GM12878 (cell line): ENCODE results near the gene OXT. TPM values are rescaled to one million over a fixed set of nuclear protein-coding genes. Genes with fewer than 3 reads are reported as not detected.

ENCODE experiments used
- ATAC-seq: fragments of 200-7000 bp; cut with Tn5 transposase; 3 replicates; pipeline ENCODE4 v1.9.1; 2020; ENCODE audit warnings: mild to moderate bottlenecking, moderate library complexity
- BruUV-seq: library from RNA; stranded (reverse); fragments of 400-500 nt; replicated peaks from 2 replicates; lab custom pipeline; 2021; lab: Mats Ljungman, UMichigan
- CTCF ChIA-PET: fragments of 300-600 bp; sonication (Branson Sonifier 250); formaldehyde crosslinking; extraction: SDS; loops from one replicate; lab custom pipeline; 2021; ENCODE audit warnings: inconsistent platforms; lab: Yijun Ruan, JAX
- POLR2A ChIA-PET: fragments of 350-600 bp; formaldehyde crosslinking; extraction: SDS; loops from one replicate; lab custom pipeline; 2021; ENCODE audit warnings: inconsistent platforms; lab: Charles Lee
- RAD21 ChIA-PET: fragments of 300-600 bp; sonication (Branson Sonifier 250); formaldehyde crosslinking; loops from one replicate; lab custom pipeline; 2023; ENCODE audit warnings: antibody characterized with exemption; ENCODE audit not compliant: unreplicated experiment; lab: Charles Lee
- SMC1A ChIA-PET: fragments of 300-600 bp; sonication (Branson Sonifier 250); formaldehyde crosslinking; loops from one replicate; lab custom pipeline; 2023; ENCODE audit not compliant: unreplicated experiment, uncharacterized antibody; lab: Charles Lee
- DNase-seq: peaks from one replicate; pipeline ENCODE4 v3.0.0-alpha.2; 2011; ENCODE audit warnings: low read depth, low spot score
- FAIRE-seq: peaks from 3 replicates; lab custom pipeline; 2011; peaks lifted over from hg19 to GRCh38; lab: Jason Lieb, UNC
- H2AFZ ChIP-seq: 2 replicates; pipeline ENCODE4 v1.6.0; 2011; ENCODE audit warnings: low read depth, low read length, control low read depth; ENCODE audit not compliant: control insufficient read depth
- H3K27ac ChIP-seq: 2 replicates; pipeline ENCODE4 v1.5.1; 2011; ENCODE audit warnings: control low read depth; ENCODE audit not compliant: control insufficient read depth, insufficient read depth
- H3K27me3 ChIP-seq, 2 experiments: replicated peaks in 1 of 2; 2 replicates each; pipeline versions ENCODE4 v1.6.0 to v1.6.1; 2011; ENCODE audit warnings: low read length in 1 of 2; ENCODE audit not compliant: control insufficient read depth in 2 of 2, insufficient read depth in 2 of 2
- H3K36me3 ChIP-seq, 2 experiments: 2 replicates each; pipeline ENCODE4 v1.5.1; 2011; ENCODE audit warnings: low read length in 1 of 2; ENCODE audit not compliant: control insufficient read depth in 2 of 2, insufficient read depth in 2 of 2
- H3K4me1 ChIP-seq: 2 replicates; pipeline ENCODE4 v1.6.1; 2011; ENCODE audit warnings: mild to moderate bottlenecking, low read length, moderate library complexity, mixed read lengths; ENCODE audit not compliant: control insufficient read depth, insufficient read depth
- H3K4me2 ChIP-seq: 2 replicates; pipeline ENCODE4 v1.6.0; 2011; ENCODE audit warnings: control low read depth; ENCODE audit not compliant: control insufficient read depth, insufficient read depth
- H3K4me3 ChIP-seq: fragments of 200-600 bp; sonication (generic); 2 replicates; pipeline ENCODE4 v1.5.1; 2016
- H3K79me2 ChIP-seq: 2 replicates; pipeline ENCODE4 v1.6.0; 2011; ENCODE audit warnings: low read length; ENCODE audit not compliant: control insufficient read depth, insufficient read depth
- H3K9ac ChIP-seq: 2 replicates; pipeline ENCODE4 v1.8.0; 2011; ENCODE audit warnings: low read length, control low read depth, mixed read lengths; ENCODE audit not compliant: control insufficient read depth, insufficient read depth
- H3K9me3 ChIP-seq: replicated peaks from 3 replicates; pipeline ENCODE4 v1.5.1; 2011; ENCODE audit warnings: mild to moderate bottlenecking, low read length; ENCODE audit not compliant: control insufficient read depth, insufficient read depth
- H4K20me1 ChIP-seq: 2 replicates; pipeline ENCODE4 v1.6.0; 2011; ENCODE audit not compliant: control insufficient read depth, insufficient read depth
- ASH2L ChIP-seq: fragments of 300-600, 200-600 bp; sonication (generic); IDR thresholded peaks from 2 replicates; pipeline ENCODE4 v1.6.1; 2017; ENCODE audit warnings: low read depth, mild to moderate bottlenecking, borderline replicate concordance
- BACH1 ChIP-seq: fragments of 450-650 bp; IDR thresholded peaks from 2 replicates; pipeline ENCODE4 v1.6.1; 2017; ENCODE audit warnings: mild to moderate bottlenecking, borderline replicate concordance
- BHLHE40 ChIP-seq, 2 experiments: fragments of 450-650 bp in 1 of 2; IDR thresholded peaks; 2 replicates each; pipeline ENCODE4 v1.6.1; 2011 to 2017; ENCODE audit warnings: low read depth in 2 of 2, borderline replicate concordance in 1 of 2, improper control_type of control experiment in 1 of 2, low read length in 1 of 2, mild to moderate bottlenecking in 1 of 2
- FOXM1 ChIP-seq: IDR thresholded peaks from 2 replicates; pipeline ENCODE4 v1.6.1; 2012; ENCODE audit warnings: low read depth, mild to moderate bottlenecking, inconsistent platforms, low read length, moderate library complexity
- MTA3 ChIP-seq: IDR thresholded peaks from 2 replicates; pipeline ENCODE4 v1.6.1; 2012; ENCODE audit warnings: low read length, inconsistent platforms, borderline replicate concordance
- NFIC ChIP-seq: IDR thresholded peaks from 2 replicates; pipeline ENCODE4 v1.6.1; 2012; ENCODE audit warnings: low read depth, mild to moderate bottlenecking, inconsistent platforms, low read length, moderate library complexity
- NFYA ChIP-seq: IDR thresholded peaks from 2 replicates; pipeline ENCODE4 v1.6.1; 2011; ENCODE audit warnings: low read depth, mild to moderate bottlenecking, low read length, improper control_type of control experiment, borderline replicate concordance
- NRF1 ChIP-seq: conservative IDR thresholded peaks from 2 replicates; pipeline ENCODE4 v1.6.1; 2011; ENCODE audit warnings: mild to moderate bottlenecking, low read depth, low read length, improper control_type of control experiment
- SMARCA5 ChIP-seq: fragments of 450-650 bp; IDR thresholded peaks from 2 replicates; pipeline ENCODE4 v1.6.1; 2017; ENCODE audit warnings: mild to moderate bottlenecking
- WGBS: methylation state at CpG from one replicate; pipeline ENCODE4 v1.1.6; 2016; ENCODE audit warnings: low lambda C conversion rate; ENCODE audit not compliant: insufficient replicate concordance, insufficient coverage; ENCODE audit errors: missing lambda C conversion rate; 5-methylcytosine and 5-hydroxymethylcytosine counted together
- in situ Hi-C: fragments of 300-500 bp; cut with MboI; formaldehyde crosslinking; loops from 9 replicates; pipeline ENCODE4 v1.14.3; 2018; ENCODE audit warnings: mixed read lengths
- intact Hi-C: fragments of 100-400 bp; cut with micrococcal nuclease; formaldehyde crosslinking; loops from one replicate; pipeline ENCODE4 v1.14.2; 2022; ENCODE audit not compliant: unreplicated experiment
- polyA plus RNA-seq, 11 experiments: library from polyadenylated mRNA; depleted of rRNA in 4 of 11; unstranded in 6 of 11; stranded (reverse) in 5 of 11; fragments of >200 nt; fragmentation: Nextera tagmentation in 4 of 11; fragmentation: Illumina TruSeq in 1 of 11; extraction: Ambion mirVana in 4 of 11; extraction: Trizol in 1 of 11; gene quantifications; 1 replicate in 1 of 11; 2 replicates in 10 of 11; pipeline versions ENCODE4 v1.2.1 to v1.2.3, GENCODE V29; 2011 to 2016; ENCODE audit warnings: inconsistent platforms in 2 of 11, missing spikeins in 2 of 11, low read depth in 1 of 11
- total RNA-seq, 4 experiments: library from RNA; depleted of rRNA in 3 of 4; stranded (reverse); fragments of >200 nt in 3 of 4; fragmentation: Illumina TruSeq in 1 of 4; extraction: Trizol in 1 of 4; gene quantifications; 2 replicates each; pipeline versions ENCODE4 v1.2.1 to v1.2.3, GENCODE V29; 2013 to 2021

OXT gene
- total and polyA plus RNA-seq, 10 of the 15 experiments (the other 5 are each of a cell fraction or from before 2014, with no cell fraction given): not detected

- DNase-seq: no peak
- TF ChIP-seq NFIC (no peak), BHLHE40 (IDR thresholded peaks at IDR 0.05; ENCODE audit: borderline replicate concordance in 1 of 2, low read depth in 2 of 2, low read length in 1 of 2) (no peak), NFYA (no peak), FOXM1 (no peak), NRF1 (no peak), ASH2L (no peak), SMARCA5 (no peak), BACH1 (no peak), MTA3 (no peak)
- Histone ChIP-seq H3K36me3 (no peaks in the 10 kb centered on the region), H3K9me3 (no peaks in the 10 kb centered on the region), H4K20me1 (no peaks in the 10 kb centered on the region), H3K27me3 (no peaks in the 10 kb centered on the region), H3K79me2 (no peaks in the 10 kb centered on the region), H3K4me1 (peaks cover 3% of the 10 kb centered on the region), H3K27ac (no peak overlapping the region), H3K4me3 (no peak overlapping the region), H3K9ac (no peak overlapping the region), H2AFZ (no peak overlapping the region), H3K4me2 (no peak overlapping the region)
- ChIA-PET RAD21 (no interaction called here), POLR2A (no interaction called here), CTCF (no interaction called here), SMC1A (no interaction called here)
- BruUV-seq: no TSS peak
- intact Hi-C loops: no loop called here
- no peak for ATAC-seq
- in situ Hi-C loops: no loop called here
- 70% methylated on average over 6 of the region's 6 CpGs for WGBS
- no peak for FAIRE-seq
Observed at GRCh38 chr20:3101251-3101650, 29.8 kb downstream of the OXT start.
